ENCODE measurements around the gene ABL1. TPM values are rescaled to one million over a fixed set of nuclear protein-coding genes. Genes with fewer than 3 reads are reported as not detected.

ABL1 gene
- total and polyA plus RNA-seq, 2 of the 13 experiments (the other 11 are each of a cell fraction or from before 2014, with no cell fraction given), result 10.8 to 20.4 TPM

DNA sequence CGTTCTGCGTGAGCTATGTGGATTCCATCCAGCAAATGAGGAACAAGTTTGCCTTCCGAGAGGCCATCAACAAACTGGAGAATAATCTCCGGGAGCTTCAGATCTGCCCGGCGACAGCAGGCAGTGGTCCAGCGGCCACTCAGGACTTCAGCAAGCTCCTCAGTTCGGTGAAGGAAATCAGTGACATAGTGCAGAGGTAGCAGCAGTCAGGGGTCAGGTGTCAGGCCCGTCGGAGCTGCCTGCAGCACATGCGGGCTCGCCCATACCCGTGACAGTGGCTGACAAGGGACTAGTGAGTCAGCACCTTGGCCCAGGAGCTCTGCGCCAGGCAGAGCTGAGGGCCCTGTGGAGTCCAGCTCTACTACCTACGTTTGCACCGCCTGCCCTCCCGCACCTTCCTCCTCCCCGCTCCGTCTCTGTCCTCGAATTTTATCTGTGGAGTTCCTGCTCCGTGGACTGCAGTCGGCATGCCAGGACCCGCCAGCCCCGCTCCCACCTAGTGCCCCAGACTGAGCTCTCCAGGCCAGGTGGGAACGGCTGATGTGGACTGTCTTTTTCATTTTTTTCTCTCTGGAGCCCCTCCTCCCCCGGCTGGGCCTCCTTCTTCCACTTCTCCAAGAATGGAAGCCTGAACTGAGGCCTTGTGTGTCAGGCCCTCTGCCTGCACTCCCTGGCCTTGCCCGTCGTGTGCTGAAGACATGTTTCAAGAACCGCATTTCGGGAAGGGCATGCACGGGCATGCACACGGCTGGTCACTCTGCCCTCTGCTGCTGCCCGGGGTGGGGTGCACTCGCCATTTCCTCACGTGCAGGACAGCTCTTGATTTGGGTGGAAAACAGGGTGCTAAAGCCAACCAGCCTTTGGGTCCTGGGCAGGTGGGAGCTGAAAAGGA, 50.7 kb downstream of the ABL1 start:
- Histone ChIP-seq H3K27me3 (ENCODE audit: control insufficient read depth in 1 of 2, insufficient read depth in 2 of 2, low read length in 2 of 2) (no peaks in the 10 kb centered on the region), H3K27ac (ENCODE audit: extremely low read length, insufficient read depth, low read length) (no peak overlapping the region), H3K79me2 (ENCODE audit: insufficient read depth, low read length) (no peaks in the 10 kb centered on the region), H3K4me2 (ENCODE audit: low read depth, low read length) (no peak overlapping the region), H3K9ac (ENCODE audit: insufficient read depth, low read depth, low read length) (no peak overlapping the region), H3K4me1 (ENCODE audit: insufficient read depth, low read length) (no peaks in the 10 kb centered on the region), H3K36me3 (replicated peaks in 1 of 2; ENCODE audit: control insufficient read depth in 1 of 2, insufficient read depth in 2 of 2, low read length in 2 of 2) (peaks cover 19 to 83% of the 10 kb centered on the region in 2 experiments), H2AFZ (ENCODE audit: low read length) (no peak overlapping the region), H4K20me1 (ENCODE audit: insufficient read depth, low read length) (0 out of 2 replicates have a peak, but pooled peaks cover 3% of the 10 kb centered on the region), H3K9me3 (ENCODE audit: low read length) (no peaks in the 10 kb centered on the region), H3K4me3 (replicated peaks in 1 of 3; ENCODE audit: insufficient read depth in 1 of 3, low read depth in 2 of 3, low read length in 3 of 3) (no peak overlapping the region)
- no TSS peak for BruUV-seq (replicated peaks)
- FAIRE-seq (no peak), DNase-seq (ENCODE audit: low spot score) (no peak), ATAC-seq (no peak; the same call in 2 of the 3 replicates)
- in situ Hi-C loops (cut with HindIII; ENCODE audit: extremely low pct_ligation_motif_present, low pct_unique_long_range_greater_than_20kb), result no loop called here
- ChIA-PET CTCF (ENCODE audit: low intra/inter-chr PET ratio, low total read pairs) (no interaction called here), POLR2A (no interaction called here)
- WGBS (ENCODE audit: low lambda C conversion rate), result 95% methylated on average over 26 of the region's 35 CpGs
- intact Hi-C loops (cut with micrococcal nuclease; ENCODE audit: unreplicated experiment), result no loop called here
- TF ChIP-seq FOSL1 (CRISPR knock-in tag; IDR thresholded peaks at IDR 0.05; ENCODE audit: borderline replicate concordance), result no peak
- TF ChIP-seq, protein P1, sequence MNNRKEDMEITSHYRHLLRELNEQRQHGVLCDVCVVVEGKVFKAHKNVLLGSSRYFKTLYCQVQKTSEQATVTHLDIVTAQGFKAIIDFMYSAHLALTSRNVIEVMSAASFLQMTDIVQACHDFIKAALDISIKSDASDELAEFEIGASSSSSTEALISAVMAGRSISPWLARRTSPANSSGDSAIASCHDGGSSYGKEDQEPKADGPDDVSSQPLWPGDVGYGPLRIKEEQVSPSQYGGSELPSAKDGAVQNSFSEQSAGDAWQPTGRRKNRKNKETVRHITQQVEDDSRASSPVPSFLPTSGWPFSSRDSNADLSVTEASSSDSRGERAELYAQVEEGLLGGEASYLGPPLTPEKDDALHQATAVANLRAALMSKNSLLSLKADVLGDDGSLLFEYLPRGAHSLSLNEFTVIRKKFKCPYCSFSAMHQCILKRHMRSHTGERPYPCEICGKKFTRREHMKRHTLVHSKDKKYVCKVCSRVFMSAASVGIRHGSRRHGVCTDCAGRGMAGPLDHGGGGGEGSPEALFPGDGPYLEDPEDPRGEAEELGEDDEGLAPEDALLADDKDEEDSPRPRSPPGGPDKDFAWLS (CRISPR knock-in tag; IDR thresholded peaks at IDR 0.05; ENCODE audit: borderline replicate concordance), result no peak
- TF ChIP-seq ZBTB8A (CRISPR knock-in tag; IDR thresholded peaks at IDR 0.05; ENCODE audit: borderline replicate concordance, low read depth), result no peak
- TF ChIP-seq RFX5 (IDR thresholded peaks at IDR 0.05; ENCODE audit: low read depth, low read length), result peak; percentile 45; the same call in 1 of the 2 replicates
- peak; percentile 48 for TF ChIP-seq AGO2 (optimal IDR thresholded peaks at IDR 0.05; ENCODE audit: low read depth, low read length)
- TF ChIP-seq, protein P2, sequence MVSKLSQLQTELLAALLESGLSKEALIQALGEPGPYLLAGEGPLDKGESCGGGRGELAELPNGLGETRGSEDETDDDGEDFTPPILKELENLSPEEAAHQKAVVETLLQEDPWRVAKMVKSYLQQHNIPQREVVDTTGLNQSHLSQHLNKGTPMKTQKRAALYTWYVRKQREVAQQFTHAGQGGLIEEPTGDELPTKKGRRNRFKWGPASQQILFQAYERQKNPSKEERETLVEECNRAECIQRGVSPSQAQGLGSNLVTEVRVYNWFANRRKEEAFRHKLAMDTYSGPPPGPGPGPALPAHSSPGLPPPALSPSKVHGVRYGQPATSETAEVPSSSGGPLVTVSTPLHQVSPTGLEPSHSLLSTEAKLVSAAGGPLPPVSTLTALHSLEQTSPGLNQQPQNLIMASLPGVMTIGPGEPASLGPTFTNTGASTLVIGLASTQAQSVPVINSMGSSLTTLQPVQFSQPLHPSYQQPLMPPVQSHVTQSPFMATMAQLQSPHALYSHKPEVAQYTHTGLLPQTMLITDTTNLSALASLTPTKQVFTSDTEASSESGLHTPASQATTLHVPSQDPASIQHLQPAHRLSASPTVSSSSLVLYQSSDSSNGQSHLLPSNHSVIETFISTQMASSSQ (IDR thresholded peaks at IDR 0.05; ENCODE audit: low read depth), result no peak
- TF ChIP-seq, protein P2 (CRISPR knock-in tag; IDR thresholded peaks at IDR 0.05; ENCODE audit: borderline replicate concordance), result no peak
- TF ChIP-seq ZNF282 (IDR thresholded peaks at IDR 0.05; ENCODE audit: partially characterized antibody), result no peak

Data from HepG2 (cell line).